Stimulated activated CD8-positive, alpha-beta memory T cell treated with anti-CD3 and anti-CD28 coated beads, Interleukin-15, amount 100 ng/mL, for 4 hours (primary cell): ENCODE measurements around the gene OBSL1.

Source experiments
- DNase-seq, 2 donors: peaks; one replicate each; pipeline ENCODE4 v3.0.0-alpha.2; 2020; ENCODE audit warnings: low read depth in 2 of 2

Gene OBSL1

DNA sequence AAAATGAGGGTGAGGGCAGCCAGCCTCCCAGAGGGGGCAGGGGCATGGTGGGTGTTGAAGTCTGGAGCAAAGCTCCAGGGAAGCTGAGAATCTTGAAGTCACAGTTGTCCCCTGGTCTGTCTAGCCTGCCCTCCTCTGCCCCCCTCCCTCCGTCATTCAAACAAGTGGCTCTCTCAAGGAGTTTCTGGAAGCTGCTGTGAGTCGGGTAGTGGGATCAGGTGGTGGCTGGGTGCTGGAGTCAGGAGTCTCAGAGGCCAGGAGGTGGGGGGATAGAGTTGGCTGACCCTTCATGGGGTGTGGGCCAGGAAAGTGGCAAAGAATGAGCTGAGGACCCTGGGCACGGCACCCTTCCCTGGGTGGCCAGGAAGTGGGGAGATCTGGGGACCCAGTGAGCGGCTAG, 57.6 kb downstream of the OBSL1 start:
- no peak for DNase-seq

DNA sequence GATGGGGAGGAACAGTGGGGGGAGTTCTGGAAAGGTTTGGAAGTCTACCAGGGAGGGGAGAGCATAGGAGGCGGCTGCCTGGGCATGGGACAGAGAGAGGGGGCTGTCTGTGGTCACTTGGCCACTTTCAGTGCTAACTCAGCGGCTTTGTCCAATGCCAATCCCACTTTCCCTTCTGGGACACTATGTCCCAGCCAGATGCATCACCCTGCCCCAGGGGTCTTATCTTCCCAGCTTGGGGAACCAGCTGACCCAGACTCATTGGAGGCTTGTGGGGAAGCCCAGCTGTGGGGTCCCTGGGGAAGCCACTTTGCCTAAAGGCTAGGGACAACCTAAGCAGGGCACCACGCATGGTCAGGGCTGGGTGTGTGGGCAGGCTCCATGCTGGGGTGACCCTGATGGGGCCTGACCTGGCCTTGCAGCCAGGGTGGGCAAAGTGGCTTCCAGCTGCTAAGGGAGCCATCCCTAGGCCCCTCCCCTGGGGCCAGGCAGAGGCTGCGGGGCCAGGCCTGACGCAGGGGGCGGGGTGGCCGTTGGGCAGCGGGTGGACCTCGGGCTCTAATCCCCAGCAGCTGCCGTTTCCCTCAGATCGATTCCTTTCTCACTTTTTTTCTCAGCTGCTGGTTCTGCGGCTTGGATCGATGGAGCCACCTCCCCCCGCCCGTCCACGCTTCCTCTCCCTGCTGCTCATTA, 58.7 kb downstream of the OBSL1 start:
- DNase-seq, result no peak

DNA sequence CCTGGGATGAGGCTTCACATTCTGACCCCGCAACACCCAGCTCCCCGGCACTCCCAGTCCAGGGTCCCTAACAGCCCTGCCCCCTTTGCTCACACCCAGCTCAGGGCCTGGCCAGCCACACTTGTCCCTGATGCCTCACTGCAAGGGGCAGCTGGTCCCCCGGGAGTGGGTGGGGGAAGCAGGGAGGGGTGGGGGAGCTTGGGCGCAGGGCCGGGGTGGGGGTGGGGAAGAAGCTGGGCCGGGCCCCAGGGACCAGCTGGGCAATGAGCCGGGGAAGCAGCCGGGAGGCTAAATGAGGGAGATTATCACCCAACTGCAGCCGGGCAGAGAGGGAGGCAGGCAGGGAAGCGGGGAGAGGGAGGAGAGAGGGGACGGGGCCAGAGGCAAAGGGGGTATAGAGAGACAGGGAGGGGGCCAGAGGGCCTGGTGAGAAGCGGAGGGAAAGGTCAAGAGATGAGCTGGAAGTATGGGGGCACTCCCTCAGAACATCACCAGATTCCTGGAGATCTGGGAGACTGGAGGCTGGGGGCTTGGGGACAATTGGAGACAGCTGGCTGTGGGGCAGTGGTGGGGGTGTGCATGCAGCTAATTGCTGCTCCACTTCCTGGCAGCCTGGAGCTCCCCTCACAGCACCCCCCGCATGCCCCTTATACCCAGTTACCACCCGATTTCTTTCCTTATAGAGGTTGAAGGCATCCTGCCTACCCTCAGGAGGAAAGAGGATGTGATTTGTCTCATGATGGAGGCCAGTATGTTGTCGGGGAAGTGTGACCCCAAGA, 59.6 kb downstream of the OBSL1 start:
- no peak for DNase-seq

DNA sequence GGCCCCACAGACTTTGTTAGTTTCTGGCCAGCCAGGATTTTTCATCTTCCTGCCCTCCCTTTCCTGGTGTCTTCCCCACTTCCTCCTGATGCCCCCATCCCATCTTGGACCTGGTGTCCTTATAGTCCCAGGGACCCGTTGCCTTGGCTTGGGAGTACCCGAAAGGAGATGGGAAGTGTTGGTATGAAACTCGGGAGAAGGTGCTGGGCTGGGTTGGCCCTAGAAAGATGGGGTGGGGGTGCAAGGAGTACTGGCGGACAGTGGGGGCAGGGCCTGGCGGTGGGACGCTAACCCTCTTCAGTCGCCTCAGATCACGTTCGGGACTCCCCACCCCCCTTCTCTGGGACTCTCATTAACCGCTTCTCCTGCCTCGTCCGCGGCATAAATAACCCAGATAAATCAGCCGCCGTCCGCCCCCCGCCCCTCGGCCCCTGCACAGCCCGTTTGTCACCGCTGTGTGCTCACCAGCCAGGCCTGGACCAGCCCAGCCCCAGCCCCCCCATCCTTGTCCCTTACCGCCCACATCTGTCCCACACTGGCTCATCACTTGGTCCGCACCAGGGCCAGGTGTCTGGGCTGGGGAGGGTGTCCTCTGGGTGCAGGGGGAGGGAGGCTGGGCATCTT, 60.7 kb downstream of the OBSL1 start:
- no peak for DNase-seq

DNA sequence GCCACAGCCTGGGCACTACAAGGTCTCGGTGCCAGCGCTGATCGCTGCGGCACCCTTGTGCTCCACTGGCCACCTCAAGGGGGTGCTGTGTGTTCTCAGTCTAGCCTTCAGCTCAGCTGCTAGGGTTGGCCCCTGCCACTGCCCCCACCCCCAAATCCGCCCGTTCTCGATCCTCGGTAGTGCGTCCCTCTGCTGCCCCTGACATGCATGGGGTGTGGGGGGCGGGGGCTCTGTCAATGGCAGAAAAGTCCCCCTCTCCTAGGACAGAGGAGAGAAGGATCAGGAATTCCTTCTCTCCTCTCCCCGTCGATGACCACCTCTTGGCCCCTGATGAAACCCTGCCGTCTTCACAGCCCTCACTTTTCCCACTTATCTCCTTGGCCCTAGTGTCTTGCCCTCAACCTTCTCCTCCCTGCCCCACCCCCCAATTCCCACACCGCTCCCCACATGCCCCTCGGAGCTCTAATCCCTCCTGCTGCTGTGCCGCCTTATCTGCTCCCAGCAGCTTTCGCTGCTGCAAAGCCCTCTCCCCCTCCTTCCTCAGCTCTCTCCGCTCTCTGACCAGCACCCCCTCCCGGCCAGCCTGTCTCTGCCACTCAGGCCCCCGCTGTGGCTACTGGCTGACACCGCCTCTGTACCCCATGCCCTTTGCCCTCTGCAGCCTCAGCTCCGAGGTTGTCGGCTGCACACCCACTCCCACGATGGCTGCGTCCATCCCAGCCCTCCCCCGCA, 61.4 kb downstream of the OBSL1 start:
- DNase-seq, result peak in 1 of 2 donors; percentile 11

DNA sequence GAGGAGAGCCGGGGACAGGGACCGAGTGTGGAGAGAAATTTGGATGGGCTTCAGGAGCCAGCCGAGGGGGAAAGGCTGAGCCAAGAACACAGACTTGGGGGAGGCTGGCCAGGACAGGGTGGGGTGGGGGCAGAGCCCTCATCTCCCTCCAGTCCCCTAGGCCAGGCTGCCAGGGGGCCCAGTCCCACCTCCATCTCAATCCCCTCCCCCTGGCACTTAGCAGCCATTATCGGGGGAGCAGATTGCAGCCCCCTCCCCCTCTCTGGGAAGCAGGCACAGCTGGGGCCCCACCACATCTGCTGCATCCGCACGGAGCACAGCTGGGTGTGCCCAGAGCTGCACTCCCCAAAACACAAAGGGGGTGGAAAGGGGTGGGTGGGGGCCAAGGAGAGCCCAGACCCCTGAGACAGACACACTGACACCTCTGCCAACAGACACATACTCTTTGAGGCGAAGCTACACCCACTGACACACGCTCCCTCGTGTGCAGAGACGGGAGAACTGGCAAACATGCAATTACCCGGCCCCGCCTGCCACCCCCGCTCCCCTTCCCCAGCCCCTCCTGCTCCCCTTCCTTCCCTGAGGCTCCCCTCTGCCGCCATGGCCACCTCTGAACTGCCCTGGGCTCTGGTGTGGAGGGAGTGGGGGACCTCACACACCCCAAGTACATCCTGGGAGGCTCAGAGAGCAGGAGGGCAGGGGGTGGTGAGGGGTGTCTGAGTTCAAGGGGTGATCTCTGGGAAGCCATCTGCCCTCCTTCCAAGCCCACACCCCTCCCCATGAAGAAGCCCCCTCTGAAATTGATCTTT, 62.2 kb downstream of the OBSL1 start:
- DNase-seq, result no peak

DNA sequence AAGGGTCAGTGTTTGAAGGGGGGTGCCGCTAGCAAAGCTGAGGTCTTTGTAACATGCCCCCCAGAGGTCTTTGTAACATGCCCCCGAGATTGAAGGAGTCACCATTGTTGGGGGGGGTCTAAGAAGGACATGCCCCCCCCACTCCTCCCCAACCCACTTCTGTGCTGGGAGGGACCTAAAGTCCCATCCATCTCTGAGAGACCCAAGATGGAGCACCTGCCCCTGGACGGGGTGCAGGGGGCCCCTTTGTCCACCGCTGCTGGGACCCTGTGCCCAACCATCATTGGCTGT, 63.0 kb downstream of the OBSL1 start:
- no peak for DNase-seq

DNA sequence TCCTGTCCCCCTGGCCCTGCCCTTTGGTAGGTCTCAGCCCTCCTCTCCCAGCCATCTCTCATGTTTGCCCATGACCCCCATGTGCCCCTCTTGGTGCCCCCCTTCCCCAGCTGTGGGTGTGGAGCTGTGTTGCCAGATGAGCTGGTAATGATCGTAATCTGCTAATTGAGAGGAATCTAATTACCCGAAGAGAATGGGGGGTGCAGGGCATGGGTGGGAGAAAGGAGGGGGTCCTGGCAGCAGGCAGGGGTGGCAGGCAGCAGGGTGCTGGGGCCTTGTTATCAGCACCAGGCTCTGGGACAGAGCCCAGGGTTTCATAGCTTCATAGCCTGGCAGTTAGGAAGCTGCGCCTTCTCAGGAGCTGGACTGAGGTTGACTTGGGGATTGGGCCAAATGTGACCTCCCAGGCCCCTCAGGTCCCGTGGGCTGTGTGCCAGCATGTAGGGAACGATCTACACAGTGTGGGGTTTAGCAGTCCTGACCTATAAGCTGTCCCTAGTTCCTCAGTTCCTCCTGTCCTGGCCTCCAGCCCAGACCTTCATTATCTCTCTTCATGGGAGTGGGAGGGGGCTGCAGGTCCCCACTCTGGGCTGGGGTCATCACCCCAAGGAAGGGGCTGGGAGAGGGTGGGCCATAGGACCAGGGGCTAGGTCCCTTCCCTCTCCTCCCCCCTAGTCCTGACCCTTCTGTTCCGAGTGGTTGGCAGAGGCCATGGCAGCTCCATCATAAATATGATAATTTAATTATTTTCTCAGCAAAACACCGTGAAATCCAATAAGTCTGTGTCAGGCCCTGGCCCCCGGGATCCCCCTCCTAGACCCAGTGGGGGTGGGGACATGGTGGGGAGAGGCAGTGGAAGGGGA, 63.5 kb downstream of the OBSL1 start:
- no peak for DNase-seq

DNA sequence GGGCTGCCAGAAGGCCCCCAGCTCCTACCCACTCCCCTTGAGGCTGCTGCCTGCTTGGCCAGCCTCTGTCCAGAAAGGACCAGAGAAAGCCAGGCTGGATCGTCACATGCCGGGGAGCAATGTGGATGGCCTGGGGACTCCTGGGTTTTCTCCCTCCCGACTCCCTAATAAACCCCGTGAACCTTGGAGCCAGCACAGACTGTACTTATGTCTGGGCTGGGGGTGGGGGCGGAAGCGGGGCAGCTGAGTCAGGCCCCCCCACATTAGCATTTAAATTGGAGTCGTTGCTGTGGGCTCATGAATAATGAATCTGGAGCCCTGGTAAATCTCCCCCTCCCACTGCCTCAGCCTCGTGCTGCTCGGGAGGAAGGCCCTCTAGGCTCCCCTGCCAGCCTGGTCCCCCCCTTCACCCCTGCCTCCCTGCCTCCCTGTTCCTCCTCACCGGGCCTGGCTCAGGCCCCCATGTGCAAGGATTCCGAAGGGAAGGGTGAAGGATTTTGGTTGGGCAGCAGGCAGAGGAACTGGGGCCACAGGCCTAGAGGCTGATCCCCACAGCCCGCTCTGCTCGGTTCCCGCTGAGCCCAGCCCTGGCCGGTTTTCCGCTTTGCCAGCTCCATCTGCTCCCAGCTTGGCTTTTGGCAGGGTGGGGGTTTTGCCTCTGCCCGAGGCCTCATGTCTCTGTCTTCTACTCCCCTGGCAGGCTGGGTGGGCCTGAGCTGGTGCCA, 64.4 kb downstream of the OBSL1 start:
- DNase-seq, result no peak

DNA sequence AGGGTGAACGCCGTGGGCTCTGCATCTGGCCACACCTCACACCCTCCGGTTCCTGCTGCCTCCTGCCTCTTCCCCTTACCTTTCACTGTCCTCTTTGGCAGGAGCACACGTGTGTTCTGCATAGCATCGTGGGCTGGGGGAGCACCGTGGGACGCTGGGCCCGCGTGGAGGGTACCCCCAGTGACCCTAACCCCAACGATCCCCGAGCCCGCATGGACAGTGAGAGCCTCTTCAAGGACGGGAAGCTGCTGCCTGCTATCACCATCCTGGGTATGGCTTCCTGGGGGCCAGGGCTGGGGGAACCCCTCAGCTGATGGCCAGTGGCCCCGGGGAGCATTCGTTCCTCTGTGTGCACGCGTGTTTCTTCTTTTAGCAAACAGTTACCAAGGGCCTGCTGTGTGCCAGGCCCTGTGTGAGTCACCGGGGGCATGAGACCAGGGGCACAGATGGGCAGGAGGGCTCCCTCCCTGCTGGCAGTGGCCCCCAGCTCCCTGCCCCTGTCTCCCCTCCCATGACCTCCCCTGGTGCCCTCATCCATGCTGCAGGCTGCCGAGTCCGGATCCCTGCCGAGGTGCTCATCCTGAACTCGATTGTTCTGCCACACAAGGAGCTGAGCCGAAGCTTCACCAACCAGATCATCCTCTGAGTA, 65.1 kb downstream of the OBSL1 start:
- no peak for DNase-seq

DNA sequence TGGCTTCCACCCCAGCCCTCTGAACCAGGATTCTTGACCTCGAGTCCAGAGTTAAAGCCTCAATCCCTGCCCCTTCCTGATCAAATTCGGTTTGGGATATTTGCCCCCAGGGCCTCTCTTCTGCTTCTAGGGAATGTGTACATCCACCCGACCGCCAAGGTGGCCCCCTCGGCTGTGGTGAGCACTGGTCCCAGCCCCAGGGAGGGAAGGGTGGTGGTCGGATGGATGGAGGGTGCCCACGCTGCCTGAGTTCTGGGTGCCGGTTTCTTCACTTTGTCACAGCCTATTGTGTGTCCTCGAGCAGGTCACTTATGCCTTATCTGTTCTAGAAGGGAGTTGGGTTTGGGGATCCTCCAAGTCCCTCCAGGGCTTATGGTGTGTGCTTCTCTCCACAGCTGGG, 65.8 kb downstream of the OBSL1 start:
- no peak for DNase-seq

DNA sequence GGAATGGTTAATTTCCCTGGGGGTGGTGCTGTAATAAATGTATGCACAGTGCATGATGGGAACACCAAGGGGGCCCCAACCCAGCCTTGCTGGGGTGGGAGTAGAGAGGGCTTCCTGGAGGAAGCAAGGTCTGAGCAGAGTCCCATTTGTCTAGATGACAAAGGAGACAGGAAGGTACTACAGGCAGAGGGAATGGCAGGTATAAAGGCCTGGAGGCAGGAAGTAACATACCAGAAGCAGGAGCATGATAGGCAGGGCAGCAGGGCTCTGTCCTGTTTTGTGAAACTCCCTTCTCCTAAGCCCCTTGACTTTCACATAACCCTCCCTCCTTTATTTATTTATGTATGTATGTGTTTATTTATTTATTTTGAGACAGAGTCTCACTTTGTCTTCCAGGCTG, 68.7 kb downstream of the OBSL1 start:
- no peak for DNase-seq

DNA sequence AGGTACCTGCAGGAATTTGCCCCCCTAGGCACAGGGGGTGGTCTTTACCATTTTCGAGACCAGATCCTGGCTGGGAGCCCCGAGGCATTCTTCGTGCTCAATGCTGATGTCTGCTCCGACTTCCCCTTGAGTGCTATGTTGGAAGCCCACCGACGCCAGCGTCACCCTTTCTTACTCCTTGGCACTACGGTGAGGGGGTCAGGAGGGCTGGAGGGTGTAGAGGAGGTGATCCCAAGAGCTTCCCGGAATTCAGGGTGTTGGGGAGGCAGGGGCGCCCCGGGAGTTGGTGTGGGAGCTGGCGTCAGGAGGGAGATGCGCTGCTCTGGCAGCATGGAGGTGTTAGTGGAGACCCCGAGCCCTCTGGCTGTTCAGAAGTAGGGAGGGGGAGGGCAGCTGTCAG, 69.5 kb downstream of the OBSL1 start:
- DNase-seq, result no peak
